ENCODE measurements around the gene PEX5L.
"Not testable (repeated sequence)": the region's sequence is repeated elsewhere in the genome, so short reads cannot be mapped to it uniquely, and the experiment has no call there.

The PEX5L gene

DNA sequence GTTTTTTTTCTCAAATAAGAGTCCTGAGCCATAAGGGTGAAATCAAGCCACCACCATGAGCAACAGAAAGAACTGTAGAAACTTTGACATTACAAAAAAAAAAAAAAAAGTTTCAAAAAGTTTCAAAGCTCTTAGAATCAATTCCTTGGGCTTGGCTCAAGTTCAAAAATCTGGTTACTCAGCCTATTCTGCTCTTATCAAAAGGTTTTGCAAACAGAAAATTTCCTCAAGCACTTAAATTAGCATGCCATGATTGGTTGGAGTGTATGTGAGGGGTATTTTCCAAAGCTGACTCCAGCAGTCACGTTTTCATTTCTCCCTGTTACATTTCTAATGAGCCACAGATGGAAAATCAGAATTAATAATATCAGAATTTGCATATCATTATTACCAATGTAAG, 12.1 kb upstream of the PEX5L start:
- Mint-ChIP-seq H3K36me3 (no peaks in the 10 kb centered on the region), H3K4me3 (no peak overlapping the region), H3K27ac (no peak overlapping the region), H3K27me3 (no peaks in the 10 kb centered on the region), H3K9me3 (no peaks in the 10 kb centered on the region), H3K4me1 (no peaks in the 10 kb centered on the region)
- CTCF ChIA-PET: no interaction called here
- no peak for DNase-seq

DNA sequence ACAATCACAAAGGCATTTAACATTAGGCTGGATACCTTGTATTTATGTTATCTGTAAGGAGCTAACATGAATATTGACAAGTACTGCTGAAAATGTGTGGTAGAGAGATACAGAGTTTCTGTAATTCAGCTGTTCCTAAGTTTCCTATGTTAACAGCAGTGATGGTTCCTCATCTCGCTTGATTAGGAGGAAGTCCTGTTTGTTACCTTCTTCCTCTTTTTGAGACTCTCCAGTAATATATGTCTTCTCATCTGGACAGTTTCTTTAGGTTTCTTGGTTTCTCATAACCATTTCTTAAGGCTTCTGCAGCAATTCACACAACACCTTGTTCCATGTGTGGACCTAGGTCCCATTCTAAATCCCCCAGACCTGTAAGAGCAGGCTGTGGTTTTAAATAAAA, 11.4 kb upstream of the PEX5L start:
- H3K27ac Mint-ChIP-seq: no peak overlapping the region

DNA sequence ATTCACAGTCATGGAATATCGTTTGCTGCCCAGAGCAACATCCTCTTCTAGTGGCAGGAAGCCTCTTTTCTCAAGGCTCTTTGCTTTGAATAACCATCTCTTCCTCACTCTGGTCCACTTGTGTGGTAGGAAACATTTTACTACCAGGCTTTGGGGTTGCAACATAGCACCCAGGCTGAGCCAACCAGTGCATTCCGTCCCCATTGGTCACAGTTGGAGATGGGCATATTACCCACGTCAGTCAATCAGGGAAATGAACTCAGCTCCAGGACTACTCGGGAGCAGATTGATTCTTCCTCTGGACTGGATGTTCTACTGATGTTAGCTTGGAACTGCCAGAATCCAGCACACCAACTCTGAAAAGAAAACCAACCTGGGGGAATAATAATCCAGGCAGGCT, 4.2 kb upstream of the PEX5L start:
- Mint-ChIP-seq H3K27ac (no peak overlapping the region), H3K36me3 (no peaks in the 10 kb centered on the region), H3K4me1 (peaks cover 7% of the 10 kb centered on the region), H3K4me3 (no peak overlapping the region), H3K9me3 (no peaks in the 10 kb centered on the region), H3K27me3 (peaks cover 19% of the 10 kb centered on the region)
- DNase-seq: no peak
- CTCF ChIA-PET: no interaction called here

More for the DNA sequence above, 11.4 kb upstream of the PEX5L start:
- Mint-ChIP-seq H3K27me3 (no peaks in the 10 kb centered on the region), H3K4me1 (no peaks in the 10 kb centered on the region), H3K4me3 (no peak overlapping the region), H3K36me3 (no peaks in the 10 kb centered on the region), H3K9me3 (no peaks in the 10 kb centered on the region)
- no peak for DNase-seq
- CTCF ChIA-PET: no interaction called here

DNA sequence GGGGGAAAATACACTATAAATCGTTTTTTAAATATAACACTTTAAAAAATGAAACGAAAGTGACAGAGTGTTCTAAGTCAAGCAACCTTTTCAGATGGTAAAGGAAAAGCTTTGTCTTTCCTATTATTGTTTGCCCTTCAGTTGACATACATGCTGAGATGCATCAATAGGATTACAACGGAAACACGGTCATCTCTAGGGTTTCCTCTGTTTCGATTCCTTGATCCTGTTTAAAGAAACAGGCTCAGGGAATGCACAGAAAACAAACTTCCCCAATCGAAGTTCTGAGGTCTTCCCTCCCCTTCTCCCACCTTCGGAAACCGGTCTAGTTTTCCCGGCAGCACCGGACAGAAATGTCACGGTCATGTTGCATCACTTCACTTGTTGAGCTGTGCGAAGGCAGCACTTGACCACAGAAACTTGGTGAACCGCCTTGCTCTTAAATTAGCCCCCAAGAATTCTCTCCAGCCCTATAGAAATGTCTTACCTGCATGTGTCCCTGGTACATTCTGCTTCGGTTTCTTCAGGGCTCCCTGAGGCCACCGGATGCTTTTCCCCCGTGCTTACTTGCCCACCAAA, 556 bp downstream of the PEX5L start:
- peak overlapping the region; percentile 40 for H3K4me3 Mint-ChIP-seq

DNA sequence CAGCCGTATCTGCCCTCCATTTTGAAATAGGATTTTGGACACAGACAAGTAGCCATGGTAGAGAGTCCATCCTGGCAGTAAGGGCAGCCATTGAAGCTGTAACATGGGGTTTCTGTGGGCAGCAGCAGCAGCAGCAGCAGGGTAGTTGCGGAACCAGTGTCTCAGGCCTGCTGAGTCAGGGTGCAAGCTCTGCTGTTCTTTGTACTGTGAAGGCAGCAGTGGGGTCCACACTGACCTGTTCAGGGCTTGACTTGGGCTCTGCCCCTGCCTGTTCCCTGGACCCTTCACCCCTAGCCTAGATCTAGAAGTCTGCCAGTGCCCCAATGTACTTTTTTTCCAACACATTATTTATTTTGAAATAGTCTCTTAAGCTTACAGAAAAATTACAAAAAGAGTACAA, 9.7 kb downstream of the PEX5L start:
- H3K4me1 Mint-ChIP-seq: no peaks in the 10 kb centered on the region
- CTCF ChIA-PET: no interaction called here
- no peak for DNase-seq
- no peaks in the 10 kb centered on the region for H3K9me3 Mint-ChIP-seq
- no peak overlapping the region for H3K4me3 Mint-ChIP-seq
- H3K27ac Mint-ChIP-seq: no peak overlapping the region
- H3K36me3 Mint-ChIP-seq: no peaks in the 10 kb centered on the region
- H3K27me3 Mint-ChIP-seq: no peaks in the 10 kb centered on the region

More for the DNA sequence above, 556 bp downstream of the PEX5L start:
- Mint-ChIP-seq H3K27ac (no peak overlapping the region), H3K4me1 (peaks cover 7% of the 10 kb centered on the region), H3K36me3 (no peaks in the 10 kb centered on the region), H3K9me3 (no peaks in the 10 kb centered on the region), H3K27me3 (peaks cover 24% of the 10 kb centered on the region)
- CTCF ChIA-PET: no interaction called here
- DNase-seq: no peak

DNA sequence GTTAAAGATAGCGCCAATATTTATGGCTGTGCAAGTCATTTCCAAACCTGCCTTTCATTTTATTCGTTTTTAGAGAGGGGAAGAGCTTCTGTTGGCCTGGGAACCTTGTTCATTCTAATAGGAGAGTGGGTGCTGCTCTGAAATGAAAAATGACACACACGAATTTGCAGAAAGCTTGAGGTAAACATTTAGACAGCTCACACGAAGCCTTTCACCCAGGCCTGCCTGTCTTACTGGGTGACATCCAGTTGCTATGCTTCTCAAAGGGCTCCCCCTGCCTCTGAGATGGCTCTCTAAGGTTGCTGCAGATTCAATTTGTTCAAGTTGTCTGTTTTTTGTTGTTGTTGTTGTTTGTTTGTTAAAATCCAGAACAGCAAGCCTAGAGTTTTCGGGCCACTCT, 18.2 kb downstream of the PEX5L start:
- no peak for DNase-seq
- Mint-ChIP-seq H3K4me1 (no peaks in the 10 kb centered on the region), H3K27ac (no peak overlapping the region), H3K27me3 (no peaks in the 10 kb centered on the region), H3K9me3 (no peaks in the 10 kb centered on the region), H3K36me3 (no peaks in the 10 kb centered on the region), H3K4me3 (no peak overlapping the region)
- CTCF ChIA-PET: no interaction called here

DNA sequence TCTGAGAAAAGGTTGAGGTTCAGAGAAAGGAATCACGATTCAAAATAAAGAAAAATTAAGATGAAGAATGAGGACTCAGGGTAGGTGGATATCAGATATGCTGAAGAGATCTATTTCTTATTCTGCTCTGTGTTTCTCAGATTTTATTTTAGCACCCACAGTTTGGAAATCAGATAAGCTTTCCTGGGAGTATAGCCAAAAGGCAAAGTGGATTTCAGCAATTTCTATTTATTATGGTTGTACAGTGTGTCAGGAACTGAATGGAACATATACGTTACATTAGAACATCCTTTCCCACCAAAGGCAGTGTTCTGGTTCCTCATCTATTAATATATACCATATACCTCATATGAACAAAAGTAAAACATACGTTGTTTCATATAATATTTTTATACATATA, 18.9 kb downstream of the PEX5L start:
- H3K36me3 Mint-ChIP-seq: no peaks in the 10 kb centered on the region
- H3K4me3 Mint-ChIP-seq: no peak overlapping the region
- H3K9me3 Mint-ChIP-seq: no peaks in the 10 kb centered on the region
- CTCF ChIA-PET: no interaction called here
- no peaks in the 10 kb centered on the region for H3K4me1 Mint-ChIP-seq
- no peak for DNase-seq
- no peak overlapping the region for H3K27ac Mint-ChIP-seq
- no peaks in the 10 kb centered on the region for H3K27me3 Mint-ChIP-seq

DNA sequence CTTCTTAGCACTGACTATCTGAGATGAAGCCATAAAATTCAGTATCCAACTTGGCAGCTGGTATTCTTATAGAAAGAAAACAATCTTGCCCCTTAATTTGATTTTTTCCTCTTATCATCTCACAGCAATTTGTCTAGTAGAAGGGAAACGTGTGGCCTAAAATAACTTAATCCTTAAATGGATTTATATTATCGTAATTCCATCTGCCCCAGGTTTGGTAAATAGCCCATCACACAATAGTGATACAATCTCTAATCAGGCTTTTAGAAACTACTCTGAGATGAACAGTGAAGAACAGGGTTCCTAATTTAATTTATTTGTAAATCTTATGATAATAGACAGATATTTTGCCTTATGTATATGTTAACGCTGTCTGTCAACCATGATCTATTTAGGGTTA, 24.8 kb downstream of the PEX5L start:
- Mint-ChIP-seq H3K4me3 (no peak overlapping the region), H3K9me3 (peaks cover 11% of the 10 kb centered on the region), H3K27ac (no peak overlapping the region), H3K27me3 (no peaks in the 10 kb centered on the region), H3K4me1 (no peaks in the 10 kb centered on the region), H3K36me3 (no peaks in the 10 kb centered on the region)
- CTCF ChIA-PET: no interaction called here
- no peak for DNase-seq

DNA sequence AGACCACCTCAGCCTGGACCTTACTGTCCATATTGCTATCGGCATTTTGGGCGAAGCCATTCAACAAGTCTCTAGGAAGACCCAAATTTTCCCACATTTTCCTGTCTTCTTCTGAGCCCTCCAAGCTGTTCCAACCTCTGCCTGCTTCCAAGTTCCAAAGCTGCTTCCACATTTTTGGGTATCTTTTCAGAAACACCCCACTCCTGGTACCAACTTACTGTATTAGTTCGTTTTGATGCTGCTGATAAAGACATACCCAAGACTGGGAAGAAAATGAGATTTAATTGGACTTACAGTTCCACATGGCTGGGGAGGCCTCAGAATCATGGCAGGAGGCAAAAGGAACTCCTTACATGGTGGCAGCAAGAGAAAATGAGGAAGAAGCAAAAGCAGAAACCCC, 28.4 kb downstream of the PEX5L start:
- CTCF ChIA-PET, DNase-seq, H3K36me3 Mint-ChIP-seq, H3K27me3 Mint-ChIP-seq, H3K4me3 Mint-ChIP-seq, H3K27ac Mint-ChIP-seq, H3K4me1 Mint-ChIP-seq: not testable (repeated sequence)
- peaks cover 17% of the 10 kb centered on the region for H3K9me3 Mint-ChIP-seq

DNA sequence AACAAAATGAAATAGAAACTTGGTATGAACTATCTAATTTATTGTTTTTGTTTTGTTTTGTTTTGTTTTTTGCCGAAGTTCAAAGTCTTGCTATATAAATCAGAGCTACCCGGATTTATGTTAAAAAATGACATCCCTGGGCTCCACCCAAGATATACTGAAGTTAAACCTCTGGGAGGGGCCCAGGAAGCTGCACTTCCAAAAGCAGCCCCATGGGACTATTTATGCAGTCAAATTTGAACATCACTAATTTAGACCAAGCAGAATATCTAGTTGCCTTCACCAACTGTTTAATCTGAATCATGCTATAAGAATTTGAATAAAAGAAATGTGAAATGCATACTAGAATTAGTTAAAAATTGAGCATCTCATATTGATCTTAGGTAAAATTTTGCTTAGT, 32.2 kb downstream of the PEX5L start:
- Mint-ChIP-seq H3K4me3 (no peak overlapping the region), H3K27ac (no peak overlapping the region), H3K27me3 (no peaks in the 10 kb centered on the region), H3K9me3 (peaks cover 17% of the 10 kb centered on the region), H3K4me1 (no peaks in the 10 kb centered on the region), H3K36me3 (no peaks in the 10 kb centered on the region)
- CTCF ChIA-PET: no interaction called here
- DNase-seq: no peak

DNA sequence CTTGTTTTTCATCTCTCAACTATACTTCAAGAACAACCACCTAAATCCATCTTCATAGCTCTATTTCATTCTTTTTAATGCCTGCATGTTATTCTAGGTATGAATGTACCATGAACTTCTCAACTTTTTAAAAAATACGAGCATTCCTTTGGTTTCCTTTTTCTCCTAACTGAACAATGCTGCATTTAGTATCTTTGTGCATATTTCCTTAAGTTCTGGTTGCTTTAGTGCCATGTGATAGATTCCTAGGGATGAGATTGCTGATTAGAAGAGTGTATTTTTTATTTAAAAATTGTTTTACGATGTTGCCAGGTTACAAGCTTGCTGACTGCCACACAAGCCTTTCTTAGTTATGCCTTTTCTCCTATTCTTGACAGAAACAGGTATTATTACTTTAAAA, 34.7 kb downstream of the PEX5L start:
- Mint-ChIP-seq H3K4me3 (no peak overlapping the region), H3K27ac (no peak overlapping the region), H3K9me3 (peaks cover 6% of the 10 kb centered on the region), H3K4me1 (no peaks in the 10 kb centered on the region), H3K36me3 (no peaks in the 10 kb centered on the region), H3K27me3 (no peaks in the 10 kb centered on the region)
- DNase-seq: no peak
- CTCF ChIA-PET: no interaction called here

DNA sequence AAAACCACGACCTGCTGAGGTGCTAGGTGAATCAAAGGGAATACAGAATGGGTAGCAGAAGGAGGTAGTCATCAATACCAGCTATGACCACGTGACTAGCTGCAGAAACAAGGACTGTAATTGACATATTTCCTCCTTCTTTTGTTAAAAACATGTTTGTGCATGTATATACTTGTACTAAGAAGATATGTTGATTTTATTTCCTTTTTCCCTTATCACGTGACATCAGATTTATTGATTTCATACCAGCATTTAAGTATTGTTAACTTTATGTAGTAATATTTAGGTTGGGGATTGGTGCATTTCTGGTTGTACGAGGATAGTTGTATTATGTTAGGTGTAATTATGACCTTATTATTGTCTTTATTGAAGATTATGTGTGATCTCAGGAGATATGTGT, 36.2 kb downstream of the PEX5L start:
- CTCF ChIA-PET: no interaction called here
- Mint-ChIP-seq H3K27ac (no peak overlapping the region), H3K4me1 (no peaks in the 10 kb centered on the region), H3K36me3 (no peaks in the 10 kb centered on the region), H3K27me3 (no peaks in the 10 kb centered on the region), H3K4me3 (no peak overlapping the region), H3K9me3 (no peaks in the 10 kb centered on the region)
- no peak for DNase-seq

DNA sequence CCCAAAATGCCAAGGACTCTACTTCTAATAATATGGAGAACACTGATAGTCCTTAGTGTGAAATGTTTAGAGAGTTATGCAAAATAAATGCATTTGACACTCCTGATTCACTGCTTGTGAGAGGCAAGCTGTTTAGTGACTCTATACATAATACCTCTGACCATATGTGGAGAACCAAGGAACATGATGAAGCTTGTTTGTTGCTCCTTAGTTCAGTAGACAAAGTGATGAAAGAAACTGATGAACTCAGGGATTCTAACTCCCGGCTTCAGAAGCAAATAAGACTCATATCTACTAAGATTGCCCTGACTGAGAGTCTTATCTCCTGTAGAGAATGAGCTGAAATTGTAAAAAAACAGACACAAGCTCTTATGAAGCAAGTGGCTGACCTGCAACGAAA, 41.3 kb downstream of the PEX5L start:
- Mint-ChIP-seq H3K27ac (no peak overlapping the region), H3K9me3 (no peaks in the 10 kb centered on the region), H3K36me3 (no peaks in the 10 kb centered on the region), H3K4me1 (no peaks in the 10 kb centered on the region), H3K4me3 (no peak overlapping the region), H3K27me3 (no peaks in the 10 kb centered on the region)
- CTCF ChIA-PET: no interaction called here
- DNase-seq: no peak

DNA sequence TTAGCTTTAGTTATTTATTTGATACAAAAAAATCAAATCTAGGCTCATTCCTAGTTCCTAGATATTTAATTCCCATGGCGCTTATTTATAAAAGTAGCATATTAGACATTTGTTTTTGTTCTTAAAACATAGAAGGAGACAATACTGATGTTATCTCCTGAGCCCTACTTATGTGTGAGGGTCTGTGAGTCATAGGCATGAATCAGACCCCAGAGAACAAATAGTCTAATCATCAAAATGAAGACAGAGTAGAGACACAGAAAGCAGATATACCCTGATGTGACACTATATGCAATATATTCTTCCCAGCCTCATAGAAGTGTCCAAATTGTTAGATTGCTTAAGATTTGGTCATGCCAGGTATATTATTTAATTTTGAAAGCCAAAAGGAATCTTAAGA, 44.9 kb downstream of the PEX5L start:
- H3K27ac Mint-ChIP-seq: no peak overlapping the region
- no peaks in the 10 kb centered on the region for H3K9me3 Mint-ChIP-seq
- CTCF ChIA-PET: no interaction called here
- H3K4me1 Mint-ChIP-seq: no peaks in the 10 kb centered on the region
- no peaks in the 10 kb centered on the region for H3K27me3 Mint-ChIP-seq
- no peaks in the 10 kb centered on the region for H3K36me3 Mint-ChIP-seq
- H3K4me3 Mint-ChIP-seq: no peak overlapping the region
- no peak for DNase-seq

DNA sequence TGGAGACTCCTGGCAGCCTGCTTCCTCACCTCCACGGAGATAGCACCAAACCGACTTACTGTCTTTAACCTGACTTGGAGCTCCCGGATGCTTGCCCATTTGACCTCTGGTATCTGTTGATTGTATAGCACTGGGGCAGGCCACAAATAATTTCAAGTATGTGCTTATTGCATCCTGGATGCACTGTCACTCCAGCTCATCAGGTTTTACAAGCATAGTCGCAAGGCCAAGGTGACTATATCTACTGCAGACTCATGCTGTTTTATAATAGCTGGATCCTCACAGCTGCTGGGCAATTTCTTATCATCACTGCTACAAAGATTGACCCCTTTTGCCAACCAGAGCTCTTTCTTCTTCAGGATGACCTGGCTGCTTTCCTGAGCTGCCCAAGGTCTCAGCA, 45.6 kb downstream of the PEX5L start:
- H3K9me3 Mint-ChIP-seq: no peaks in the 10 kb centered on the region
- no peaks in the 10 kb centered on the region for H3K27me3 Mint-ChIP-seq
- H3K4me1 Mint-ChIP-seq: no peaks in the 10 kb centered on the region
- CTCF ChIA-PET: no interaction called here
- no peak overlapping the region for H3K27ac Mint-ChIP-seq
- no peak for DNase-seq
- H3K36me3 Mint-ChIP-seq: no peaks in the 10 kb centered on the region
- no peak overlapping the region for H3K4me3 Mint-ChIP-seq

DNA sequence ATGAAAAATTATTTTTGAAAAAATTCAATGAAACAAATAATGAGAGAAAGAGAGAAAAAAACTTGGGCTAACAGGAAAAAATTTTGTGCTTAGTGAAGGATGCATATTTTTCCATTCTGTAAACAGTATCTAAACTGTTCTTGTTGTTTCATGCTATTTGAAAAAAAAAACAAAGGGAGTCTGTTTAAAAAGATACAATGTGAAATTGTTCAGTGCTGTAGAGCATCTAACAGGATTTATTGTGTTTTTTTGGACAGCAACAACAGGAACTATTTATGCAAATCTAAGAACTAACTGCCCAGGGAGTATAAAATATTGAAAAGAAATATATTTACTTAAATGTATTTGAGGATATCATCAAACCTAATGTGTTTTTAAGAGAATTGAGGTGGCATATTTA, 55.1 kb downstream of the PEX5L start:
- CTCF ChIA-PET: no interaction called here
- H3K36me3 Mint-ChIP-seq: no peaks in the 10 kb centered on the region
- H3K4me3 Mint-ChIP-seq: no peak overlapping the region
- no peaks in the 10 kb centered on the region for H3K4me1 Mint-ChIP-seq
- H3K9me3 Mint-ChIP-seq: no peaks in the 10 kb centered on the region
- no peak for DNase-seq
- no peak overlapping the region for H3K27ac Mint-ChIP-seq
- no peaks in the 10 kb centered on the region for H3K27me3 Mint-ChIP-seq

All from activated naive CD4-positive, alpha-beta T cell treated with anti-CD3 and anti-CD28 coated beads, Interleukin-2, amount 10 ng/mL, durations not matched to agents 7 days and 5 days (primary cell).